SJSA1 (cell line): ENCODE measurements around the gene PTGR3. TPM values are rescaled to one million over a fixed set of nuclear protein-coding genes. Genes with fewer than 3 reads are reported as not detected.
"Not testable (repeated sequence)": the region's sequence is repeated elsewhere in the genome, so short reads cannot be mapped to it uniquely, and the experiment has no call there.

Experiments
- DNase-seq, 2 experiments: peaks; one replicate each; pipeline ENCODE4 v3.0.0-alpha.2; 2015 to 2020; ENCODE audit warnings: low spot score in 2 of 2, low read depth in 1 of 2
- H3K27ac ChIP-seq: fragments of 250-450 bp; sonication (Bioruptor Pico); 2 replicates; pipeline ENCODE4 v1.5.1; 2020; ENCODE audit warnings: mild to moderate bottlenecking, moderate library complexity
- H3K27me3 ChIP-seq: fragments of 250-450 bp; sonication (Bioruptor Pico); replicated peaks from 2 replicates; pipeline ENCODE4 v1.5.1; 2020; ENCODE audit warnings: mild to moderate bottlenecking, moderate library complexity
- H3K36me3 ChIP-seq: fragments of 250-450 bp; sonication (Bioruptor Pico); 2 replicates; pipeline ENCODE4 v1.5.1; 2020; ENCODE audit warnings: mild to moderate bottlenecking
- H3K4me1 ChIP-seq: fragments of 250-450 bp; sonication (Bioruptor Pico); replicated peaks from 2 replicates; pipeline ENCODE4 v1.6.1; 2021; ENCODE audit warnings: mild to moderate bottlenecking
- H3K4me3 ChIP-seq: fragments of 250-450 bp; sonication (Bioruptor Pico); 2 replicates; pipeline ENCODE4 v1.5.1; 2020; ENCODE audit warnings: mild to moderate bottlenecking
- H3K9me3 ChIP-seq: fragments of 250-450 bp; sonication (Bioruptor Pico); replicated peaks from 2 replicates; pipeline ENCODE4 v1.5.1; 2020; ENCODE audit warnings: mild to moderate bottlenecking
- total RNA-seq: library from RNA; depleted of rRNA; stranded (reverse); fragments of >200 nt; shearing (Covaris generic); gene quantifications from 2 replicates; pipeline ENCODE4 v1.2.3, GENCODE V29; 2014

Gene PTGR3
- total RNA-seq, 1 experiment from 2014 or later, result 17.4 TPM

GRCh38 chr18:75200071-75200470 lies 8.9 kb downstream of the PTGR3 start:
- Histone ChIP-seq H3K36me3 (peaks cover 33% of the 10 kb centered on the region), H3K4me1 (peaks cover 27% of the 10 kb centered on the region), H3K27ac (no peak overlapping the region), H3K4me3 (no peak overlapping the region), H3K27me3 (no peaks in the 10 kb centered on the region), H3K9me3 (no peaks in the 10 kb centered on the region)
- peak in 1 of 2 experiments; percentile 35 for DNase-seq

GRCh38 chr18:75199327-75199726 lies 9.6 kb downstream of the PTGR3 start:
- peak; percentile 20 to 30 for DNase-seq

GRCh38 chr18:75198036-75198435 lies 10.9 kb downstream of the PTGR3 start:
- Histone ChIP-seq H3K27ac (no peak overlapping the region), H3K4me1 (peaks cover 27% of the 10 kb centered on the region), H3K36me3 (peaks cover 26% of the 10 kb centered on the region), H3K4me3 (no peak overlapping the region), H3K9me3 (no peaks in the 10 kb centered on the region), H3K27me3 (no peaks in the 10 kb centered on the region)
- no peak for DNase-seq

More at GRCh38 chr18:75199327-75199726, 9.6 kb downstream of the PTGR3 start:
- Histone ChIP-seq H3K4me3 (no peak overlapping the region), H3K27ac (0 out of 2 replicates have a peak overlapping the region, but pooled peaks have one; percentile 10), H3K36me3 (peaks cover 26% of the 10 kb centered on the region), H3K27me3 (no peaks in the 10 kb centered on the region), H3K9me3 (no peaks in the 10 kb centered on the region), H3K4me1 (peaks cover 27% of the 10 kb centered on the region)

- H3K36me3 ChIP-seq, result no peaks in the 10 kb centered on the region
- no peak for DNase-seq
- H3K9me3 ChIP-seq, result no peaks in the 10 kb centered on the region
- peaks cover under 1% of the 10 kb centered on the region for H3K4me1 ChIP-seq
- no peak overlapping the region for H3K4me3 ChIP-seq
- H3K27ac ChIP-seq, result no peak overlapping the region
- H3K27me3 ChIP-seq, result no peaks in the 10 kb centered on the region
Observed at GRCh38 chr18:75192899-75193298, 16.0 kb downstream of the PTGR3 start.

- DNase-seq, result peak in 1 of 2 experiments; percentile 30
- Histone ChIP-seq H3K27me3 (no peaks in the 10 kb centered on the region), H3K27ac (no peak overlapping the region), H3K36me3 (no peaks in the 10 kb centered on the region), H3K4me1 (no peaks in the 10 kb centered on the region), H3K9me3 (no peaks in the 10 kb centered on the region), H3K4me3 (no peak overlapping the region)
Observed at GRCh38 chr18:75189696-75190095, 19.2 kb downstream of the PTGR3 start.

GRCh38 chr18:75187702-75188101 lies 21.2 kb downstream of the PTGR3 start:
- not testable (repeated sequence) for H3K4me1 ChIP-seq, H3K36me3 ChIP-seq, DNase-seq, H3K27me3 ChIP-seq, H3K4me3 ChIP-seq, H3K27ac ChIP-seq, H3K9me3 ChIP-seq

GRCh38 chr18:75185460-75185859 lies 23.5 kb downstream of the PTGR3 start:
- no peak for DNase-seq
- Histone ChIP-seq H3K27ac (no peak overlapping the region), H3K4me3 (no peak overlapping the region), H3K4me1 (peaks cover 6% of the 10 kb centered on the region), H3K27me3 (no peaks in the 10 kb centered on the region), H3K36me3 (no peaks in the 10 kb centered on the region), H3K9me3 (no peaks in the 10 kb centered on the region)

GRCh38 chr18:75183973-75184493 lies 24.9 kb downstream of the PTGR3 start:
- no peak for DNase-seq
- peaks cover 6% of the 10 kb centered on the region for H3K4me1 ChIP-seq
- H3K4me3 ChIP-seq, result no peak overlapping the region
- H3K27me3 ChIP-seq, result no peaks in the 10 kb centered on the region
- no peak overlapping the region for H3K27ac ChIP-seq
- no peaks in the 10 kb centered on the region for H3K36me3 ChIP-seq
- no peaks in the 10 kb centered on the region for H3K9me3 ChIP-seq

- peak in 1 of 2 experiments; percentile 24 for DNase-seq
- H3K36me3 ChIP-seq, result no peaks in the 10 kb centered on the region
- no peak overlapping the region for H3K4me3 ChIP-seq
- H3K27me3 ChIP-seq, result no peaks in the 10 kb centered on the region
- H3K9me3 ChIP-seq, result no peaks in the 10 kb centered on the region
- no peak overlapping the region for H3K27ac ChIP-seq
- peaks cover 6% of the 10 kb centered on the region for H3K4me1 ChIP-seq
Observed at GRCh38 chr18:75183524-75183923, 25.4 kb downstream of the PTGR3 start.

- H3K36me3 ChIP-seq, result no peaks in the 10 kb centered on the region
- no peaks in the 10 kb centered on the region for H3K27me3 ChIP-seq
- no peak for DNase-seq
- no peak overlapping the region for H3K27ac ChIP-seq
- peaks cover 6% of the 10 kb centered on the region for H3K4me1 ChIP-seq
- H3K9me3 ChIP-seq, result no peaks in the 10 kb centered on the region
- no peak overlapping the region for H3K4me3 ChIP-seq
Observed at GRCh38 chr18:75179819-75180600, 28.9 kb downstream of the PTGR3 start.

- Histone ChIP-seq H3K27me3 (no peaks in the 10 kb centered on the region), H3K36me3 (no peaks in the 10 kb centered on the region), H3K4me3 (no peak overlapping the region), H3K9me3 (no peaks in the 10 kb centered on the region), H3K4me1 (peaks cover 1% of the 10 kb centered on the region), H3K27ac (no peak overlapping the region)
- DNase-seq, result no peak
Observed at GRCh38 chr18:75178376-75178775, 30.6 kb downstream of the PTGR3 start.

- Histone ChIP-seq H3K27ac (no peak overlapping the region), H3K36me3 (no peaks in the 10 kb centered on the region)
Observed at GRCh38 chr18:75176849-75177248, 32.1 kb downstream of the PTGR3 start.

GRCh38 chr18:75173738-75174137 lies 35.2 kb downstream of the PTGR3 start:
- Histone ChIP-seq H3K4me3 (no peak overlapping the region), H3K27me3 (no peaks in the 10 kb centered on the region), H3K27ac (no peak overlapping the region), H3K36me3 (no peaks in the 10 kb centered on the region), H3K4me1 (no peaks in the 10 kb centered on the region; the same call in 1 of the 2 replicates), H3K9me3 (no peaks in the 10 kb centered on the region)
- no peak for DNase-seq

More at GRCh38 chr18:75176849-75177248, 32.1 kb downstream of the PTGR3 start:
- no peak overlapping the region for H3K4me3 ChIP-seq
- H3K27me3 ChIP-seq, result no peaks in the 10 kb centered on the region
- DNase-seq, result no peak
- no peaks in the 10 kb centered on the region for H3K4me1 ChIP-seq
- H3K9me3 ChIP-seq, result no peaks in the 10 kb centered on the region

- Histone ChIP-seq H3K27me3 (no peaks in the 10 kb centered on the region), H3K27ac (no peak overlapping the region), H3K4me1 (peaks cover 6% of the 10 kb centered on the region), H3K9me3 (no peaks in the 10 kb centered on the region), H3K4me3 (no peak overlapping the region), H3K36me3 (no peaks in the 10 kb centered on the region)
- DNase-seq, result peak in 1 of 2 experiments; percentile 28
Observed at GRCh38 chr18:75173125-75173432, 35.9 kb downstream of the PTGR3 start.
